ENCODE data around the gene GLI2. TPM values are rescaled to one million over a fixed set of nuclear protein-coding genes. Genes with fewer than 3 reads are reported as not detected.

Gene GLI2
- total RNA-seq, 1 donor from 2014 or later = 42.9 TPM

GRCh38 chr2:120687210-120687609 lies 48.5 kb upstream of the GLI2 start:
- no peak overlapping the region for H2AFZ ChIP-seq (ENCODE audit: low read depth, low read length)
- H3K27ac Mint-ChIP-seq (ENCODE audit: unreplicated experiment) = no peak overlapping the region
- H3K27me3 Mint-ChIP-seq (ENCODE audit: low read depth, unreplicated experiment) = peaks cover 50% of the 10 kb centered on the region
- no peak for TF ChIP-seq EZH2 (IDR thresholded peaks at IDR 0.05; ENCODE audit: insufficient read depth, low read length)
- no peak for TF ChIP-seq CTCF (IDR thresholded peaks at IDR 0.05; ENCODE audit: insufficient read depth, low read depth, low read length)
- no peaks in the 10 kb centered on the region for H3K4me1 Mint-ChIP-seq (ENCODE audit: low read depth, unreplicated experiment)
- H3K9me3 ChIP-seq (ENCODE audit: insufficient read depth, low read depth, low read length) = peaks cover 4% of the 10 kb centered on the region
- no peak overlapping the region for H3K4me2 ChIP-seq (ENCODE audit: low read length)
- H3K27me3 ChIP-seq (ENCODE audit: insufficient read depth, low read length) = peaks cover 10% of the 10 kb centered on the region
- H3K36me3 ChIP-seq (ENCODE audit: insufficient read depth, low read length) = no peaks in the 10 kb centered on the region
- FAIRE-seq (no peak), DNase-seq (ENCODE audit: low read depth) (no peak)
- no peak overlapping the region for H3K4me3 Mint-ChIP-seq (ENCODE audit: unreplicated experiment)
- no peaks in the 10 kb centered on the region for H3K36me3 Mint-ChIP-seq (ENCODE audit: low read depth, unreplicated experiment)
- H3K9ac ChIP-seq (ENCODE audit: low read length) = no peak overlapping the region
- no peaks in the 10 kb centered on the region for H3K79me2 ChIP-seq (ENCODE audit: insufficient read depth, low read length)
- peaks cover 12% of the 10 kb centered on the region for H3K9me3 Mint-ChIP-seq (ENCODE audit: unreplicated experiment)
- no peaks in the 10 kb centered on the region for H4K20me1 ChIP-seq (ENCODE audit: insufficient read depth, low read length)
- H3K4me3 ChIP-seq (ENCODE audit: insufficient read depth, low read depth, low read length) = no peak overlapping the region
- H3K4me1 ChIP-seq (ENCODE audit: insufficient read depth, low read length) = peaks cover 6% of the 10 kb centered on the region
- no peak overlapping the region for H3K27ac ChIP-seq (ENCODE audit: low read depth, low read length)

GRCh38 chr2:120690521-120690920 lies 45.1 kb upstream of the GLI2 start:
- no peak overlapping the region for H3K27ac Mint-ChIP-seq (ENCODE audit: unreplicated experiment)
- Histone ChIP-seq H3K9me3 (ENCODE audit: insufficient read depth, low read depth, low read length) (peaks cover 4% of the 10 kb centered on the region), H3K27me3 (ENCODE audit: insufficient read depth, low read length) (peaks cover 10% of the 10 kb centered on the region), H4K20me1 (ENCODE audit: insufficient read depth, low read length) (no peaks in the 10 kb centered on the region), H3K79me2 (ENCODE audit: insufficient read depth, low read length) (no peaks in the 10 kb centered on the region), H3K36me3 (ENCODE audit: insufficient read depth, low read length) (no peaks in the 10 kb centered on the region), H3K9ac (ENCODE audit: low read length) (no peak overlapping the region), H3K4me1 (ENCODE audit: insufficient read depth, low read length) (peaks cover 5% of the 10 kb centered on the region), H2AFZ (ENCODE audit: low read depth, low read length) (no peak overlapping the region), H3K4me2 (ENCODE audit: low read length) (no peak overlapping the region), H3K27ac (ENCODE audit: low read depth, low read length) (no peak overlapping the region), H3K4me3 (ENCODE audit: insufficient read depth, low read depth, low read length) (no peak overlapping the region)
- no peaks in the 10 kb centered on the region for H3K4me1 Mint-ChIP-seq (ENCODE audit: low read depth, unreplicated experiment)
- H3K27me3 Mint-ChIP-seq (ENCODE audit: low read depth, unreplicated experiment) = peaks cover 53% of the 10 kb centered on the region
- H3K36me3 Mint-ChIP-seq (ENCODE audit: low read depth, unreplicated experiment) = no peaks in the 10 kb centered on the region
- H3K9me3 Mint-ChIP-seq (ENCODE audit: unreplicated experiment) = peaks cover 12% of the 10 kb centered on the region
- no peak for FAIRE-seq
- TF ChIP-seq CTCF (IDR thresholded peaks at IDR 0.05; ENCODE audit: insufficient read depth, low read depth, low read length) = no peak
- no peak for TF ChIP-seq EZH2 (IDR thresholded peaks at IDR 0.05; ENCODE audit: insufficient read depth, low read length)
- H3K4me3 Mint-ChIP-seq (ENCODE audit: unreplicated experiment) = no peak overlapping the region
- no peak for DNase-seq (ENCODE audit: low read depth)

DNA sequence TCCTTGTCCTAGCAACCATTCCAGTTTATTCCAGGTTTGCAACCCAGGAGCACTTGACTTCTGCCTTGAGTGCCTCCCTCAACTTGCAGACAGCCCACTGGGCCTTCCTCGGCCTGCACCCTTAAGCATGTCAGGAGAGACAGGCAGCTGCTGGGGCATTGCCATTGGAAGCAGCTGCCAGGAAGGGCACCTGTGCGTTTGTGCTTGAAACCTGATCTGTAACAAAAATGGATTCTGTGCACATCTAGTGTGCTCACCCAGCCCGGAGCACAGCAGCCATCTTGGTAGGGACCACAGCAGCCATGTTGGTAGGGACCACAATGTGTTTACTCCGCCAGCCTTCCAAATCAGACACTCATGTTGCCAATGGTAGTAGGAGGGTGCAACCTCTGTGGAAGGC lies 44.3 kb upstream of the GLI2 start:
- FAIRE-seq (no peak), DNase-seq (ENCODE audit: low read depth) (no peak)
- Mint-ChIP-seq H3K4me1 (ENCODE audit: low read depth, unreplicated experiment) (no peaks in the 10 kb centered on the region), H3K9me3 (ENCODE audit: unreplicated experiment) (peaks cover 12% of the 10 kb centered on the region), H3K27ac (ENCODE audit: unreplicated experiment) (no peak overlapping the region), H3K4me3 (ENCODE audit: unreplicated experiment) (no peak overlapping the region), H3K27me3 (ENCODE audit: low read depth, unreplicated experiment) (peaks cover 48% of the 10 kb centered on the region), H3K36me3 (ENCODE audit: low read depth, unreplicated experiment) (no peaks in the 10 kb centered on the region)
- H3K9me3 ChIP-seq (ENCODE audit: insufficient read depth, low read depth, low read length) = peaks cover 4% of the 10 kb centered on the region
- H3K4me3 ChIP-seq (ENCODE audit: insufficient read depth, low read depth, low read length) = no peak overlapping the region
- H3K9ac ChIP-seq (ENCODE audit: low read length) = no peak overlapping the region
- H3K4me2 ChIP-seq (ENCODE audit: low read length) = no peak overlapping the region
- peaks cover 10% of the 10 kb centered on the region for H3K27me3 ChIP-seq (ENCODE audit: insufficient read depth, low read length)
- no peaks in the 10 kb centered on the region for H3K36me3 ChIP-seq (ENCODE audit: insufficient read depth, low read length)
- no peak overlapping the region for H2AFZ ChIP-seq (ENCODE audit: low read depth, low read length)
- peaks cover 11% of the 10 kb centered on the region for H3K4me1 ChIP-seq (ENCODE audit: insufficient read depth, low read length)
- H3K27ac ChIP-seq (ENCODE audit: low read depth, low read length) = no peak overlapping the region
- no peaks in the 10 kb centered on the region for H3K79me2 ChIP-seq (ENCODE audit: insufficient read depth, low read length)
- no peak for TF ChIP-seq EZH2 (IDR thresholded peaks at IDR 0.05; ENCODE audit: insufficient read depth, low read length)
- no peak for TF ChIP-seq CTCF (IDR thresholded peaks at IDR 0.05; ENCODE audit: insufficient read depth, low read depth, low read length)
- no peaks in the 10 kb centered on the region for H4K20me1 ChIP-seq (ENCODE audit: insufficient read depth, low read length)

All from astrocyte (in vitro differentiated cells and primary cell).